Epithelial cell of esophagus (primary cell): ENCODE data around the gene EXTL1.

ENCODE experiments used
- DNase-seq: peaks from one replicate; pipeline ENCODE4 v3.0.0; 2010; ENCODE audit warnings: low read depth
- H3K4me3 ChIP-seq: 2 replicates; pipeline ENCODE4 v1.5.1; 2011; ENCODE audit warnings: mild to moderate bottlenecking, low read length, control low read depth
- CTCF ChIP-seq: IDR thresholded peaks from 2 replicates; pipeline ENCODE4 v1.5.1; 2011; ENCODE audit warnings: low read depth, mild to moderate bottlenecking, low read length, control low read depth, inconsistent platforms; ENCODE audit not compliant: insufficient read depth; ENCODE audit errors: missing control alignments

The EXTL1 gene

GRCh38 chr1:26021647-26022403 lies at the start of gene EXTL1:
TSS of gene EXTL1 (plus strand) at chr1:26021775. CDS start at chr1:26022647, 872 bp downstream.
- DNase-seq: no peak
- H3K4me3 ChIP-seq: no peak within 1 kb of the TSS
- no peak for TF ChIP-seq CTCF

- H3K4me3 ChIP-seq: no peak overlapping the region
- no peak for DNase-seq
- TF ChIP-seq CTCF: no peak
These were observed 49.8 kb upstream of the EXTL1 start for GRCh38 chr1:25971811-25972180.

- H3K4me3 ChIP-seq: no peak overlapping the region
- no peak for TF ChIP-seq CTCF
- DNase-seq: no peak
These were observed 47.8 kb upstream of the EXTL1 start for GRCh38 chr1:25973610-25974321.

- no peak for DNase-seq
- TF ChIP-seq CTCF: no peak
- no peak overlapping the region for H3K4me3 ChIP-seq
These were observed 43.8 kb upstream of the EXTL1 start for GRCh38 chr1:25977801-25978200.

- H3K4me3 ChIP-seq: no peak overlapping the region
- no peak for DNase-seq
- no peak for TF ChIP-seq CTCF
These were observed 43.2 kb upstream of the EXTL1 start for GRCh38 chr1:25978403-25978802.

- no peak for TF ChIP-seq CTCF
- H3K4me3 ChIP-seq: no peak overlapping the region
- no peak for DNase-seq
These were observed 42.4 kb upstream of the EXTL1 start for GRCh38 chr1:25979210-25979609.
